Astrocyte (in vitro differentiated cells and primary cell): ENCODE results near the gene GABRA5.

Experiments used
- CTCF ChIP-seq: IDR thresholded peaks from 2 replicates; pipeline ENCODE4 v1.5.1; 2011; ENCODE audit warnings: low read depth, mild to moderate bottlenecking, inconsistent platforms, low read length, moderate library complexity; ENCODE audit not compliant: insufficient read depth
- EZH2 ChIP-seq: IDR thresholded peaks from 2 replicates; pipeline ENCODE4 v1.6.1; 2012; ENCODE audit warnings: mild to moderate bottlenecking, low read length, inconsistent platforms; ENCODE audit not compliant: insufficient read depth

- no peak for TF ChIP-seq CTCF
- no peak for TF ChIP-seq EZH2
Observed at GRCh38 chr15:26941489-26941888, 74.6 kb downstream of the GABRA5 start.
